RCC 7860 (cell line): ENCODE measurements around the gene GPN3.
"Not testable (repeated sequence)": the region's sequence is repeated elsewhere in the genome, so short reads cannot be mapped to it uniquely, and the experiment has no call there.

Experiments used
- DNase-seq: peaks from one replicate; pipeline ENCODE4 v3.0.0-alpha.2; 2015; ENCODE audit warnings: low spot score
- FAIRE-seq: peaks from 2 replicates; lab custom pipeline; 2012; peaks lifted over from hg19 to GRCh38; lab: Jason Lieb, UNC

GPN3 gene

GRCh38 chr12:110468214-110469048, at the start of gene GPN3, which contains the start of gene FAM216A:
GPN3 (minus strand) TSS chr12:110468257; CDS start chr12:110468203, 54 bp downstream.
FAM216A (plus strand) TSS chr12:110468845; CDS start chr12:110468876, 31 bp downstream.
- FAIRE-seq (peak; percentile 87), DNase-seq (peak; percentile 96)

GRCh38 chr12:110516995-110517394, 48.9 kb upstream of the GPN3 start:
- no peak for FAIRE-seq
- DNase-seq: no peak

- FAIRE-seq: no peak
- DNase-seq: no peak
These were observed 46.3 kb upstream of the GPN3 start for GRCh38 chr12:110514363-110514762.

- no peak for FAIRE-seq
These were observed 45.8 kb upstream of the GPN3 start for GRCh38 chr12:110513842-110514241.

GRCh38 chr12:110508071-110508586, 40.1 kb upstream of the GPN3 start:
- DNase-seq: no peak
- no peak for FAIRE-seq

More at GRCh38 chr12:110513842-110514241, 45.8 kb upstream of the GPN3 start:
- no peak for DNase-seq

GRCh38 chr12:110505332-110505731, 37.3 kb upstream of the GPN3 start:
- DNase-seq (no peak), FAIRE-seq (no peak)

GRCh38 chr12:110503432-110503831, 35.4 kb upstream of the GPN3 start:
- no peak for FAIRE-seq
- no peak for DNase-seq

- peak; percentile 45 for FAIRE-seq
- peak; percentile 94 for DNase-seq
These were observed 34.0 kb upstream of the GPN3 start, which contains the start of the genes RAD9B and VPS29 for GRCh38 chr12:110501752-110502738. RAD9B (plus strand) TSS chr12:110502331; CDS start chr12:110502338, 7 bp downstream. VPS29 (minus strand) TSS chr12:110502111; CDS start chr12:110502051, 60 bp downstream.

- DNase-seq: peak; percentile 40
- FAIRE-seq: no peak
These were observed 33.3 kb upstream of the GPN3 start for GRCh38 chr12:110501399-110501751.

GRCh38 chr12:110498984-110499706, 31.1 kb upstream of the GPN3 start:
- DNase-seq (no peak), FAIRE-seq (no peak)

GRCh38 chr12:110475426-110475825, 7.4 kb upstream of the GPN3 start:
- FAIRE-seq (no peak), DNase-seq (no peak)

GRCh38 chr12:110467847-110468213, 227 bp downstream of the GPN3 start:
- no peak for FAIRE-seq
- no peak for DNase-seq

GRCh38 chr12:110466791-110467190, 1.3 kb downstream of the GPN3 start:
- DNase-seq: no peak
- FAIRE-seq: no peak

GRCh38 chr12:110465765-110466164, 2.3 kb downstream of the GPN3 start:
- not testable (repeated sequence) for FAIRE-seq, DNase-seq

GRCh38 chr12:110465024-110465423, 3.0 kb downstream of the GPN3 start:
- FAIRE-seq: no peak
- DNase-seq: no peak

- DNase-seq, FAIRE-seq: not testable (repeated sequence)
These were observed 6.9 kb downstream of the GPN3 start for GRCh38 chr12:110461189-110461588.

GRCh38 chr12:110458756-110459155, 9.3 kb downstream of the GPN3 start:
- no peak for FAIRE-seq

GRCh38 chr12:110453569-110454296, 14.3 kb downstream of the GPN3 start:
- FAIRE-seq (no peak), DNase-seq (no peak)

More at GRCh38 chr12:110458756-110459155, 9.3 kb downstream of the GPN3 start:
- no peak for DNase-seq

GRCh38 chr12:110451263-110451662, 16.8 kb downstream of the GPN3 start:
- FAIRE-seq (no peak), DNase-seq (no peak)
